Keratinocyte (primary cell): ENCODE measurements around the gene NPLOC4. TPM values are rescaled to one million over a fixed set of nuclear protein-coding genes. Genes with fewer than 3 reads are reported as not detected.

Source experiments
- DNase-seq: peaks from one replicate; pipeline ENCODE4 v3.0.0-alpha.2; 2011; ENCODE audit warnings: low read depth, missing footprints, low spot score
- FAIRE-seq: peaks from 2 replicates; lab custom pipeline; 2011; peaks lifted over from hg19 to GRCh38; lab: Jason Lieb, UNC
- H2AFZ ChIP-seq: 2 replicates; pipeline ENCODE4 v1.6.0; 2012; ENCODE audit warnings: low read length, control low read depth, inconsistent platforms; ENCODE audit not compliant: control insufficient read depth
- H3K27ac ChIP-seq: 2 replicates; pipeline ENCODE4 v1.5.1; 2011; ENCODE audit warnings: low read length; ENCODE audit not compliant: control insufficient read depth, insufficient read depth
- H3K27me3 ChIP-seq: 3 replicates; pipeline ENCODE4 v1.6.0; 2011; ENCODE audit warnings: low read length; ENCODE audit not compliant: control insufficient read depth, insufficient read depth; ENCODE audit errors: extremely low read depth
- H3K36me3 ChIP-seq, 2 experiments: 2 replicates in 1 of 2; 3 replicates in 1 of 2; pipeline ENCODE4 v1.5.1; 2011; ENCODE audit warnings: low read length in 2 of 2, mild to moderate bottlenecking in 1 of 2; ENCODE audit not compliant: control insufficient read depth in 2 of 2, insufficient read depth in 2 of 2; ENCODE audit errors: extremely low read depth in 1 of 2
- H3K4me1 ChIP-seq: 3 replicates; pipeline ENCODE4 v1.5.1; 2011; ENCODE audit warnings: low read length; ENCODE audit not compliant: control insufficient read depth, insufficient read depth; ENCODE audit errors: extremely low read depth
- H3K4me2 ChIP-seq: 3 replicates; pipeline ENCODE4 v1.6.0; 2011; ENCODE audit warnings: low read depth, low read length; ENCODE audit not compliant: control insufficient read depth, insufficient read depth; ENCODE audit errors: extremely low read depth
- H3K4me3 ChIP-seq, 3 experiments: fragments of 200-600 bp in 1 of 3; sonication (generic) in 1 of 3; 2 replicates in 2 of 3; 3 replicates in 1 of 3; pipeline ENCODE4 v1.5.1; 2011 to 2016; ENCODE audit warnings: low read length in 3 of 3, mild to moderate bottlenecking in 3 of 3, control low read depth in 2 of 3, inconsistent platforms in 1 of 3, low read depth in 1 of 3, mixed read lengths in 1 of 3, mixed run types in 1 of 3, moderate library complexity in 1 of 3; ENCODE audit not compliant: control insufficient read depth in 2 of 3, insufficient read depth in 2 of 3; ENCODE audit errors: extremely low read depth in 1 of 3
- H3K79me2 ChIP-seq: 2 replicates; pipeline ENCODE4 v1.6.0; 2012; ENCODE audit warnings: low read length; ENCODE audit not compliant: control insufficient read depth, insufficient read depth
- H3K9ac ChIP-seq: 3 replicates; pipeline ENCODE4 v1.6.0; 2011; ENCODE audit warnings: low read length; ENCODE audit not compliant: control insufficient read depth, insufficient read depth; ENCODE audit errors: extremely low read depth
- H3K9me1 ChIP-seq: 3 replicates; pipeline ENCODE4 v1.6.0; 2011; ENCODE audit warnings: low read length; ENCODE audit not compliant: control insufficient read depth, insufficient read depth; ENCODE audit errors: extremely low read depth
- H3K9me3 ChIP-seq: 2 replicates; pipeline ENCODE4 v1.5.1; 2012; ENCODE audit warnings: low read depth, low read length; ENCODE audit not compliant: control insufficient read depth
- H4K20me1 ChIP-seq: 3 replicates; pipeline ENCODE4 v1.6.0; 2011; ENCODE audit warnings: low read length; ENCODE audit not compliant: control insufficient read depth, insufficient read depth; ENCODE audit errors: extremely low read depth
- CTCF ChIP-seq, 3 experiments: IDR thresholded peaks in 1 of 3; conservative IDR thresholded peaks in 1 of 3; optimal IDR thresholded peaks in 1 of 3; 2 replicates in 2 of 3; 3 replicates in 1 of 3; pipeline versions ENCODE3 to v1.5.1; 2011; ENCODE audit warnings: low read length in 3 of 3, mild to moderate bottlenecking in 3 of 3, moderate library complexity in 2 of 3, control low read depth in 1 of 3, inconsistent platforms in 1 of 3; ENCODE audit not compliant: insufficient read depth in 2 of 3; ENCODE audit errors: extremely low read depth in 1 of 3
- EZH2 ChIP-seq: IDR thresholded peaks from one replicate; pipeline ENCODE4 v1.6.1; 2012; ENCODE audit warnings: inconsistent platforms, mild to moderate bottlenecking, low read length, moderate library complexity
- dilution Hi-C: fragments of 300-500 bp; cut with MboI; formaldehyde crosslinking; loops from one replicate; pipeline ENCODE4 v1.7.0; 2020; ENCODE audit warnings: low sequenced_read_pairs; ENCODE audit not compliant: extremely low pct_ligation_motif_present
- polyA plus RNA-seq, 5 experiments: library from polyadenylated mRNA; depleted of rRNA in 3 of 5; stranded (reverse) in 3 of 5; stranded (forward) in 1 of 5; unstranded in 1 of 5; fragments of >200 nt; gene quantifications; 1 replicate in 1 of 5; 2 replicates in 3 of 5; 3 replicates in 1 of 5; pipeline versions ENCODE4 v1.2.1 to v1.2.3, GENCODE V29; 2011 to 2012; ENCODE audit warnings: missing spikeins in 2 of 5, low read depth in 1 of 5, low replicate concordance in 1 of 5

Gene NPLOC4
- polyA plus RNA-seq, 1 donor (not counting 4 experiments of a cell fraction or from before 2014, with no cell fraction given): 64.0 TPM

GRCh38 chr17:81656835-81657234 lies 19.9 kb upstream of the NPLOC4 start:
- no peak for FAIRE-seq
- TF ChIP-seq EZH2 (no peak), CTCF (optimal IDR thresholded peaks at IDR 0.05 in 1 of 3, IDR thresholded peaks at IDR 0.05 in 1 of 3, conservative IDR thresholded peaks at IDR 0.05 in 1 of 3; ENCODE audit: extremely low read depth in 1 of 3, insufficient read depth in 2 of 3, low read length in 3 of 3) (no peak)
- H3K4me2 ChIP-seq: no peak overlapping the region

GRCh38 chr17:81656118-81656743 lies 19.3 kb upstream of the NPLOC4 start, which contains the start of gene PDE6G:
PDE6G (minus strand) TSS chr17:81656542; CDS start chr17:81653305, 3,237 bp downstream.
- Histone ChIP-seq H3K36me3 (no peaks in the 10 kb centered on the region), H3K9me3 (no peaks in the 10 kb centered on the region), H3K4me3 (no peak within 1 kb of the TSS), H3K27ac (no peak within 1 kb of the TSS), H3K4me2 (no peak within 1 kb of the TSS), H3K9me1 (no peaks in the 10 kb centered on the region), H3K79me2 (no peaks in the 10 kb centered on the region), H3K4me1 (peaks cover 9% of the 10 kb centered on the region), H3K27me3 (no peaks in the 10 kb centered on the region), H3K9ac (no peak within 1 kb of the TSS), H2AFZ (no peak within 1 kb of the TSS), H4K20me1 (no peaks in the 10 kb centered on the region)
- TF ChIP-seq CTCF (optimal IDR thresholded peaks at IDR 0.05 in 1 of 3, IDR thresholded peaks at IDR 0.05 in 1 of 3, conservative IDR thresholded peaks at IDR 0.05 in 1 of 3; ENCODE audit: extremely low read depth in 1 of 3, insufficient read depth in 2 of 3, low read length in 3 of 3): no peak
- TF ChIP-seq EZH2: no peak
- dilution Hi-C loops: no loop called here
- no peak for DNase-seq
- no peak for FAIRE-seq

More at GRCh38 chr17:81656835-81657234, 19.9 kb upstream of the NPLOC4 start:
- Histone ChIP-seq H3K4me3 (no peak overlapping the region), H3K27me3 (no peaks in the 10 kb centered on the region), H3K27ac (no peak overlapping the region), H3K9me3 (no peaks in the 10 kb centered on the region), H2AFZ (no peak overlapping the region), H3K36me3 (no peaks in the 10 kb centered on the region), H3K9ac (no peak overlapping the region), H3K9me1 (no peaks in the 10 kb centered on the region), H3K79me2 (no peaks in the 10 kb centered on the region), H4K20me1 (no peaks in the 10 kb centered on the region), H3K4me1 (peaks cover 9% of the 10 kb centered on the region)
- dilution Hi-C loops: no loop called here
- DNase-seq: no peak
